Measurements from ENCODE around the gene ENTPD2.
A peak's percentile ranks its signal among the peaks of the same experiment; 100 is the strongest.

Gene ENTPD2

DNA sequence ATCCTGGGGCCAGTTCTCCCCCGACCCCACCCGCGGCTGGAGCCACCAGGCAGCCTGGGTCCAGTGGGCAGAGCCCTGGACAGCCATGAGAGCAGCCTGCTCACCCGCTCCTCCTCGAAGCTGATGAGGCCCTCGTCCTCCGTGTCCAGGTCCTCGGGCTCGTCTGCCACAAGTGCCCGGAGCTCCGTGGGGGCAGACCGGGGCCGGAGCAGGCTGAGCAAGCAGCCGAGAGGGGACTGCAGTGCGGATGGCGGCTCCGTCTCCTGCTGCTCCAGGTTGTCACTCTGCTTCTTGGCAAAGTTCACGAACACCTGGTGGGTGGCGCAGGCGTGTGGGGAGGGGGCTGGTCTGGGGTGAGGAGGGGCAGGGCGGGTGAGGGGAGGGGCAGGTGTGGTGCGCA lies 45.5 kb downstream of the ENTPD2 start:
- TF ChIP-seq TAF1 (IDR thresholded peaks at IDR 0.05; ENCODE audit: low read depth) = no peak
- TF ChIP-seq, protein P1, sequence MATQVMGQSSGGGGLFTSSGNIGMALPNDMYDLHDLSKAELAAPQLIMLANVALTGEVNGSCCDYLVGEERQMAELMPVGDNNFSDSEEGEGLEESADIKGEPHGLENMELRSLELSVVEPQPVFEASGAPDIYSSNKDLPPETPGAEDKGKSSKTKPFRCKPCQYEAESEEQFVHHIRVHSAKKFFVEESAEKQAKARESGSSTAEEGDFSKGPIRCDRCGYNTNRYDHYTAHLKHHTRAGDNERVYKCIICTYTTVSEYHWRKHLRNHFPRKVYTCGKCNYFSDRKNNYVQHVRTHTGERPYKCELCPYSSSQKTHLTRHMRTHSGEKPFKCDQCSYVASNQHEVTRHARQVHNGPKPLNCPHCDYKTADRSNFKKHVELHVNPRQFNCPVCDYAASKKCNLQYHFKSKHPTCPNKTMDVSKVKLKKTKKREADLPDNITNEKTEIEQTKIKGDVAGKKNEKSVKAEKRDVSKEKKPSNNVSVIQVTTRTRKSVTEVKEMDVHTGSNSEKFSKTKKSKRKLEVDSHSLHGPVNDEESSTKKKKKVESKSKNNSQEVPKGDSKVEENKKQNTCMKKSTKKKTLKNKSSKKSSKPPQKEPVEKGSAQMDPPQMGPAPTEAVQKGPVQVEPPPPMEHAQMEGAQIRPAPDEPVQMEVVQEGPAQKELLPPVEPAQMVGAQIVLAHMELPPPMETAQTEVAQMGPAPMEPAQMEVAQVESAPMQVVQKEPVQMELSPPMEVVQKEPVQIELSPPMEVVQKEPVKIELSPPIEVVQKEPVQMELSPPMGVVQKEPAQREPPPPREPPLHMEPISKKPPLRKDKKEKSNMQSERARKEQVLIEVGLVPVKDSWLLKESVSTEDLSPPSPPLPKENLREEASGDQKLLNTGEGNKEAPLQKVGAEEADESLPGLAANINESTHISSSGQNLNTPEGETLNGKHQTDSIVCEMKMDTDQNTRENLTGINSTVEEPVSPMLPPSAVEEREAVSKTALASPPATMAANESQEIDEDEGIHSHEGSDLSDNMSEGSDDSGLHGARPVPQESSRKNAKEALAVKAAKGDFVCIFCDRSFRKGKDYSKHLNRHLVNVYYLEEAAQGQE (IDR thresholded peaks at IDR 0.05; ENCODE audit: low read depth) = no peak
- TF ChIP-seq CEBPB (IDR thresholded peaks at IDR 0.05) = no peak
- TF ChIP-seq FOXM1 (IDR thresholded peaks at IDR 0.05; ENCODE audit: borderline replicate concordance, low read depth) = no peak
- TF ChIP-seq TCF12 (IDR thresholded peaks at IDR 0.05; ENCODE audit: low read depth) = no peak
- no peak for TF ChIP-seq CREB1 (IDR thresholded peaks at IDR 0.05; ENCODE audit: low read depth)
- no peak for TF ChIP-seq RAD21 (IDR thresholded peaks at IDR 0.05; ENCODE audit: low read depth)
- no peak for TF ChIP-seq ZBTB7A (IDR thresholded peaks at IDR 0.05; ENCODE audit: low read depth)
- TF ChIP-seq, protein P2, sequence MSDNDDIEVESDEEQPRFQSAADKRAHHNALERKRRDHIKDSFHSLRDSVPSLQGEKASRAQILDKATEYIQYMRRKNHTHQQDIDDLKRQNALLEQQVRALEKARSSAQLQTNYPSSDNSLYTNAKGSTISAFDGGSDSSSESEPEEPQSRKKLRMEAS (IDR thresholded peaks at IDR 0.05) = no peak
- no peak for TF ChIP-seq EP300 (IDR thresholded peaks at IDR 0.05; ENCODE audit: borderline replicate concordance)
- no peak for TF ChIP-seq TEAD4 (IDR thresholded peaks at IDR 0.05)
- TF ChIP-seq NFIC (IDR thresholded peaks at IDR 0.05) = no peak
- TF ChIP-seq, protein P3, sequence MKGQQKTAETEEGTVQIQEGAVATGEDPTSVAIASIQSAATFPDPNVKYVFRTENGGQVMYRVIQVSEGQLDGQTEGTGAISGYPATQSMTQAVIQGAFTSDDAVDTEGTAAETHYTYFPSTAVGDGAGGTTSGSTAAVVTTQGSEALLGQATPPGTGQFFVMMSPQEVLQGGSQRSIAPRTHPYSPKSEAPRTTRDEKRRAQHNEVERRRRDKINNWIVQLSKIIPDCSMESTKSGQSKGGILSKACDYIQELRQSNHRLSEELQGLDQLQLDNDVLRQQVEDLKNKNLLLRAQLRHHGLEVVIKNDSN (IDR thresholded peaks at IDR 0.05) = no peak

DNA sequence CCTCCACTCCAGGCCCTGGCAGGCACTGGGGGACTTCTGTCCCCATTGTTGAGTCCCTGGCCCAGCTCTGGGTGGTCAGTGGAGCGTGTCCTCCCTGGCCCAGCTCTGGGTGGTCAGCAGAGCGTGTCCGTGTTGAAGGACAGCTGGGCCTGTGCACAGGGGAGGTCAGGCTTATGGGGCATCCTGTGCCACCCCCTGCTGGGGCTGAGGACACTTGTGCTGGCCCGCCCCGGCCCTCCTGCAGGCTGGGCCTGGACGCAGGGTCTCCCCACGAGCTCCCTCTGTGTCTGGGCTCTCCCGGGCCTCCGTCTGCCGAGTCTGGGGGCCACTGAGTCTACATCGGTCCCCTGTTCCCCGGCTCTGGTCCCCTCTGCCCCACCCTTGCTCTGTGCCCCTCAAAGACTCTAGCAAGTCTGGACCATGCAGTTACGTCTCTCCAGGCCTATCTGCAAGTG lies 46.0 kb downstream of the ENTPD2 start:
- no peak for TF ChIP-seq FOXM1 (IDR thresholded peaks at IDR 0.05; ENCODE audit: borderline replicate concordance, low read depth)
- TF ChIP-seq TEAD4 (IDR thresholded peaks at IDR 0.05) = no peak
- TF ChIP-seq, protein P3 (IDR thresholded peaks at IDR 0.05) = no peak
- TF ChIP-seq CREB1 (IDR thresholded peaks at IDR 0.05; ENCODE audit: low read depth) = no peak
- no peak for TF ChIP-seq YY1 (IDR thresholded peaks at IDR 0.05; ENCODE audit: low read depth)
- TF ChIP-seq TAF1 (IDR thresholded peaks at IDR 0.05; ENCODE audit: low read depth) = no peak
- TF ChIP-seq, protein P1 (IDR thresholded peaks at IDR 0.05; ENCODE audit: low read depth) = no peak
- TF ChIP-seq ZBTB7A (IDR thresholded peaks at IDR 0.05; ENCODE audit: low read depth) = no peak
- TF ChIP-seq RAD21 (IDR thresholded peaks at IDR 0.05; ENCODE audit: low read depth) = no peak
- no peak for TF ChIP-seq CEBPB (IDR thresholded peaks at IDR 0.05)
- no peak for TF ChIP-seq EGR1 (IDR thresholded peaks at IDR 0.05)
- TF ChIP-seq TCF12 (IDR thresholded peaks at IDR 0.05; ENCODE audit: low read depth) = no peak
- no peak for TF ChIP-seq NFIC (IDR thresholded peaks at IDR 0.05)
- no peak for TF ChIP-seq EP300 (IDR thresholded peaks at IDR 0.05; ENCODE audit: borderline replicate concordance)
- TF ChIP-seq, protein P2 (IDR thresholded peaks at IDR 0.05) = no peak

DNA sequence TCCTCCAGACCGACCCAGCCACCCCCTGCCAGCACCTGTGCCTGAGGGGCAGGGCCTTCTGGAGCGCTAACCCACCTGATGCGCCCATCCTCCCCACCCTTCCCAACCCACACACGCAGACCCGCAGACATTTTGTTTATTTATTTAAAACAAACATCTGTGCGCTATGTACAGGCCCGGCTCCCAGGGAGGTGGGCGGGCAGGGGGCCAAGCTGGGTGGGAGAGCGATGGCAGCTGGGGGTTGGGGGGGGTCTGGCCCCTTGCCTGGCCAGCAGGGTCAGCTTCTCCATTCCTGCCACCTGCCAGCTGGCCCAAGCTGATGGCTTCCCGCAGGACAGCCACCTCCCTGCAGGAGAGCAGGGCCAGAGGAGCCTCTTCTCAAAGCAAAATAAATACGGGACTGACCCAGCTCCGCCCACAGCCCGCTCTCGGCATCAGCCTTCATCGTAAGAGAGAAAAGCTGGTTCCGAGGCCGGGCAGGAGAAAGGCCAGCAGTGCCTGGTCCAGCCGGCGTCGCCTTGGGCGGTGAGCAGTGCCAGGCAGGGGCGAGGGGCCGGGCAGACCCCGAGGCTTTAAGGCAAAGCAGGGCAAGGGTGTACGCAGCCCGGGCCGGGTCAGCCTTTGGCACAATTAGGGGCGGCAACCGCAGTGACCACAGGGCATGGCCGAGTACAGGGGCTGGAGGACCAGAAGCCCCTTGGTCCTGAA lies 46.6 kb downstream of the ENTPD2 start:
- 0 out of 2 replicates have a peak, but pooled peaks have one; percentile 6 for TF ChIP-seq ZBTB7A (IDR thresholded peaks at IDR 0.05; ENCODE audit: low read depth)
- no peak for TF ChIP-seq TCF12 (IDR thresholded peaks at IDR 0.05; ENCODE audit: low read depth)

DNA sequence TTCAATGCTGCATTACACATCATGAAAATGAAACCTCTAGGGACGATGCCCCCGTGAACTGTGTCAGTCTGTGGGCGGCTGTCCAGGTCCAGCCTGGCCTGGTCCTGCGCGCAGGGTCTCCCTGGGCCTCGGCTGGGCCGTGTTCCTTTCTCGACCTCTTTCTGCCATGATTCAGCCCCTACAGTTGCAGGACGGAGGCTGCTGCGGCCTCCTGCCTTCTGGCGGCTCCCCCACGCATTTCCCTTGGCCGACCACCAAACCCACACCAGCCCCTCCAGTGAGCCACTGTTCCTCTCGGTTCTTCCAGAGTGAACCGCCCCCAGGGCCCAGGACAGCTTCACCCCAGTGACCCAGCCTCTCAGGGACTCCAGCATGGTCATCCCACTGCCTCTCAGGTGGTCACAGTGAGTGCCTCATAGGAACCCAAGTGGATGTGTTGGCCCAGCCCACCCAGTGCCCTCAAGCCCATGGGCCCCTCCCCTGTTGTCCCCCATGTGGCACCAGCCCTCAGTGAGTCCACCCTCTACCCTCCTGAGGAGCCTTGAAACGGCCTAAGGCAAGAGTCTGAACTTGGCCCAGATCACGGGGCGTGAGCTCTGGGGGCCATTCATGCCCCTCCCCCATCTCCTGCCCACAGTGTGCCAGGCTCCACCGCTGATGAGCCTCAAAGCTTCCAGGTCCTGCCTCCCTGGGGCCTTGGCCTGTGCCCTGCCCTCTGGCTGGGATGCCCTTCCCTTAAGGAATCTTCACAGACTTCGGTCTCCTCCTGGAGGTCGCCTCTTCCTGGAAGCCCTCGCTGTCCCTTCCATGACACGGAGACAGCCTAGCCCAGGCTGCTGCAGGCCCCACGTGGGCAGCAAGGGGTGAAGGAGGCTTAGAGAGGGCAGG lies 47.5 kb downstream of the ENTPD2 start:
- no peak for TF ChIP-seq YY1 (IDR thresholded peaks at IDR 0.05; ENCODE audit: low read depth)
- no peak for TF ChIP-seq RAD21 (IDR thresholded peaks at IDR 0.05; ENCODE audit: low read depth)
- TF ChIP-seq ZBTB7A (IDR thresholded peaks at IDR 0.05; ENCODE audit: low read depth) = no peak
- TF ChIP-seq NFIC (IDR thresholded peaks at IDR 0.05) = no peak
- TF ChIP-seq, protein P2 (IDR thresholded peaks at IDR 0.05) = no peak
- TF ChIP-seq, protein P1 (IDR thresholded peaks at IDR 0.05; ENCODE audit: low read depth) = no peak
- TF ChIP-seq CEBPB (IDR thresholded peaks at IDR 0.05) = no peak
